Skeletal muscle satellite cell (primary cell): ENCODE measurements around the gene CHRM1.

Source experiments
- H3K27me3 ChIP-seq: 2 replicates; pipeline ENCODE4 v1.7.0; 2013; ENCODE audit warnings: low read length; ENCODE audit not compliant: control insufficient read depth, insufficient read depth
- H3K36me3 ChIP-seq: 2 replicates; pipeline ENCODE4 v1.7.0; 2013; ENCODE audit warnings: mild to moderate bottlenecking, control low read depth, low read length; ENCODE audit not compliant: insufficient read depth
- H3K4me1 ChIP-seq: 2 replicates; pipeline ENCODE4 v1.7.0; 2013; ENCODE audit warnings: low read length; ENCODE audit not compliant: control insufficient read depth, insufficient read depth
- H3K4me2 ChIP-seq: 2 replicates; pipeline ENCODE4 v1.7.0; 2013; ENCODE audit warnings: mild to moderate bottlenecking, low read length
- H3K4me3 ChIP-seq: 2 replicates; pipeline ENCODE4 v1.7.0; 2013; ENCODE audit warnings: low read length
- H3K9ac ChIP-seq: 2 replicates; pipeline ENCODE4 v1.7.0; 2013; ENCODE audit warnings: mild to moderate bottlenecking, low read depth, low read length, moderate library complexity
- H3K9me3 ChIP-seq: replicated peaks from 2 replicates; pipeline ENCODE4 v1.7.0; 2013; ENCODE audit warnings: mild to moderate bottlenecking, control low read depth, low read length

CHRM1 gene

DNA sequence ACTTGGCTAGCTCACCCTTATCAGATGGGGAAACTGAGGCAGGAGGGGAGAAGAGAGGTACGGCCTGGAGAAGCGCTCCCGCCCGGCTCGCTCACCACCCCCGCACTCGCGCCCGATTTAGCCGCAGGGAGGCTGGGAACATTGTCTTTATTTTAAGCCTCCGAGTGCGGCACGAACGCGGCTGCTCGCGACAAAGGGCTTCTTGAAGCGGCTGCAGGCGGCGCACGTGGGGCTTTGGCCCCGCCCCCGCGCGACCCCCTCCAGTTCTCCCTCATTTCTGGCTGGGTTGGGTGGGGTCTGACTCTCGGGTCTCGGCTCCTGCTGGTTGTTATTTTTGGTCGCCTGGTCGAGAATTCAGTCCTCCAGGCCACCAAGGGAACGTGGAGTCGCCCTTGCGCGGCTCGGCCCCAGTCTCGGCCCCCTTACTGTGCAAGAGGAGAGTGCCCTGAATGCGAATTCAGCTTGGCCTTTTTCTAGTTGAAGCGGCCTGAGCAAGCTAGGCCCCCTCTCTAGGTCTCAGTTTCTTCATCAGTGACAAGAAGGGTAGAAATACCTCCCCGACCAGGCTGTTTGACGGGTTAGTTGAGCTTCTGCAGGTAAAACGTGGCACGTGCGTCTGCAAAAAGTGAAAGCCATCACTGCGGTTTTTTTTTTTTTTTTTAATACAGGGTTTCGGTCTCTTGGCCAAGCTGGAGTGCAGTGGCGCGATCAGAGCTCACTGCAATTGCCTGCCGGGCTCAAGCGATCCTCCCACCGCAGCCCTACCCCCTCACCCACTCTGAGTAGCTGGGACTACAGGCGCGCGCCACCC is 2.6 kb upstream of the CHRM1 start:
- peaks cover 22% of the 10 kb centered on the region for H3K4me1 ChIP-seq
- H3K9ac ChIP-seq: no peak overlapping the region
- H3K4me3 ChIP-seq: peak overlapping the region; percentile 30
- H3K4me2 ChIP-seq: peak overlapping the region; percentile 73
- H3K36me3 ChIP-seq: no peaks in the 10 kb centered on the region
- H3K27me3 ChIP-seq: peaks cover 86% of the 10 kb centered on the region
- no peaks in the 10 kb centered on the region for H3K9me3 ChIP-seq

- Histone ChIP-seq H3K4me1 (peaks cover 22% of the 10 kb centered on the region), H3K9me3 (no peaks in the 10 kb centered on the region), H3K9ac (no peak overlapping the region), H3K27me3 (peaks cover 87% of the 10 kb centered on the region), H3K4me3 (no peak overlapping the region), H3K4me2 (peak overlapping the region; percentile 73), H3K36me3 (no peaks in the 10 kb centered on the region)
Measured at GRCh38 chr11:62922653-62923431, 1.7 kb upstream of the CHRM1 start.

GRCh38 chr11:62922189-62922589 is 1.0 kb upstream of the CHRM1 start:
- Histone ChIP-seq H3K27me3 (peaks cover 85% of the 10 kb centered on the region), H3K9me3 (no peaks in the 10 kb centered on the region), H3K4me1 (peaks cover 22% of the 10 kb centered on the region), H3K9ac (no peak overlapping the region), H3K4me3 (no peak overlapping the region), H3K4me2 (peak overlapping the region; percentile 63), H3K36me3 (no peaks in the 10 kb centered on the region)

DNA sequence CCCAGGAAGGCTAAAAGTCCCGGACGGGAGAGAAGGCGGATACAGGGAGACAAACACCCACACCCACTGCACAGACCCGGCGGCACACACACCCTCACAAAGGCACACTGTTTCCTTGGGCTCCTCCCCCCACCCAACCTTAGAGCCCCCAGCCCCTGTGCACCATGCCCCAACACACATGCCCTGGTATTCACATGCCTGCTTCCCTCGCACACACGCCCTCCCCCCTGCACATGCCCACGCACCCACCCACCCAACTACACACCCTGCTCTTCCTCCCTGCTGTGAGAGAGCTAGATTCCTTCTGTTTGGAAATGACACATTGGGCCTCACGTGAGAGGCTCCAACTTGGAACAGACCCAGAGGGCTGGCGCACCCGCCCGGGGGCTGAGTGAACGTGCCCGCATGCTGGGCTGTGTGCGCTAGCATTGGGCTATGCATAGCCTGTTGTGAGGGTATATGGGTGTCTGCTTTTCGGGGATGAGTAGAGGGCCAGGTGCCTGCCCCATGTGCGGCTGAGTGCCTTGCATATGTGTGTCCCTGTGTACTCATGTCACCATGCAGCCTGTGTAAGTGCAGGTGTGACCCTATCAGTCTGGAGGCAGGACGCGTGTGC is 518 bp upstream of the CHRM1 start:
- Histone ChIP-seq H3K27me3 (peaks cover 86% of the 10 kb centered on the region), H3K9me3 (no peaks in the 10 kb centered on the region), H3K9ac (no peak overlapping the region), H3K4me2 (peak overlapping the region; percentile 63), H3K36me3 (no peaks in the 10 kb centered on the region), H3K4me3 (peak overlapping the region; percentile 51), H3K4me1 (peaks cover 22% of the 10 kb centered on the region)

DNA sequence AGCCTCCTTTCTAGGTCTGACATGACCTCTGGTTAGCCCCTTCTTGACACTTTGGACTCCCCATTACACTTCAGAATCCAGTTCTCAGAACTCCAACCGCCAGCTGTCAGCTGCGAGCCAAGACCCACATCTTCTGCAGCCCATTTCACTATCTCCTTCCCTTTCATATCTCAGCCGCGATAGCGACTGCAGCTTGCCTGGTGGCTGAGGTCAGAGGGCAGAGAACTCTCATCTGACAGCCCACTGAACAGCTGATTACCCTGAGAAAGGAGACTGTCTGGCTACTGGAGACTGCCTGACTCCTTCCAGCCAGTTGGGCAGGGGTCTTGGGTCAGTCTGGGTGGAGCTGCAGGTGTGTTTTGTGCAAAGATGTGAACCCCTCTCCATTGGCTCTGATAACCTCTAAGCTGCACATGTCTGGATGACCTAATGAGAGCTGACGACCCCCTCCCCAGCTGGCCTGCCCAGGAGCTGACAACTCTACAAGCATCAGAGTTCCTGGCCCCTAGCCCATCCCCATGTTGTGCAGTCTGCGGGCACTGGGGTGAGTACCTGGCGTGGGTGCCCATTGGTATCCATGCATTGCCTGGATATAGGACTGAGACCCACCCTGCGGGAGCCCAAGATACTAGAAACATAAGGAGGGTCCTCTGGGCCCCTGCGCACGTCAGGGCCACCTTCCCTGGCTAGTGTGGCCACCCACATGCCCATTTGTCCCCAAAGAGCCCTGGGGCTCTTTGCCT is 1.1 kb downstream of the CHRM1 start:
- peaks cover 71% of the 10 kb centered on the region for H3K27me3 ChIP-seq

DNA sequence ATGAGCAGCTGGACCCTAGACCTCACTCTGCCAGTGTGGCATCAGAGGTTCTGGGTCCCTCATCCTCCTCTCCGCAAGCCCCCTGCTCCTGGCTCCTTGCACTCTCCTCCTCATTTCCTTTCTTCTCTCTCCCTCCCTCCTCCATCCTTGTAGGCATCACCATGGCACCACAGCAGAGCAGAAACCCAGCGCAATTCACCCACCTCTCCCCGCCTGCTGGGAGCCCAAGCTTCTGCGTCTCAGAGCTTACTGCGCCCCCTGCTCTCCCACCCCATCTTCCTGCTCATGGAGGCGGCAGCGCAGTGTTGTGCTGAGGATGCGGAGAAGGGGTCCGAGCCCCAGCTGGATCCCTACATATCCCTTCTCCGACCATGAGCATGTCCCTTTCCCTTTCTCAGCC is 1.7 kb downstream of the CHRM1 start:
- Histone ChIP-seq H3K4me3 (no peak overlapping the region), H3K9ac (no peak overlapping the region), H3K4me2 (no peak overlapping the region), H3K36me3 (no peaks in the 10 kb centered on the region), H3K9me3 (no peaks in the 10 kb centered on the region), H3K27me3 (peaks cover 69% of the 10 kb centered on the region), H3K4me1 (peaks cover 14% of the 10 kb centered on the region)

More for the DNA sequence above, 1.1 kb downstream of the CHRM1 start:
- H3K4me2 ChIP-seq: no peak overlapping the region
- no peaks in the 10 kb centered on the region for H3K9me3 ChIP-seq
- H3K4me3 ChIP-seq: no peak overlapping the region
- peaks cover 14% of the 10 kb centered on the region for H3K4me1 ChIP-seq
- H3K36me3 ChIP-seq: no peaks in the 10 kb centered on the region
- H3K9ac ChIP-seq: no peak overlapping the region

DNA sequence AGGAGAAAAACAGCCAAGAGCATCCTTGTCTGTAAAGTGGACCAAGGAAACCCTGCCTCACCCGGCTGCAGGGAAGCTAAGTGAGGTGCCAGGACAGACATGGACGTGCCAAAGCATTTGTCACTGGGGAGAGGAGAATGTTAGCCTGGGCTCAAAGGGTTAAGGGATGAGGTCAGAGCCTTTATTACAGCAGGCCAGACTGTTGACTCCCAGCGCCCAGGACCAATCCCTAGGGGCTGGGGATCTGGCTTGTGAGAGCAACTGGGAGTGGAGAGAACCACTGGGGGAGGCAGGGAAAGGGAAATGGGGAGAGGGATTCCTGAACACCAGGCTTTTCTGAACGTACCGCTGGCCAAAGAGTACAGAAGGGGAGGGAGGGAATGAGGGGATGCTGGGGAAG is 2.6 kb downstream of the CHRM1 start:
- Histone ChIP-seq H3K4me1 (peaks cover 10% of the 10 kb centered on the region), H3K9ac (no peak overlapping the region), H3K27me3 (peaks cover 66% of the 10 kb centered on the region), H3K9me3 (no peaks in the 10 kb centered on the region), H3K36me3 (no peaks in the 10 kb centered on the region), H3K4me3 (no peak overlapping the region), H3K4me2 (no peak overlapping the region)

- H3K36me3 ChIP-seq: no peaks in the 10 kb centered on the region
- H3K9ac ChIP-seq: no peak overlapping the region
- no peak overlapping the region for H3K4me2 ChIP-seq
- H3K4me1 ChIP-seq: peaks cover 8% of the 10 kb centered on the region
- peaks cover 62% of the 10 kb centered on the region for H3K27me3 ChIP-seq
- no peaks in the 10 kb centered on the region for H3K9me3 ChIP-seq
- no peak overlapping the region for H3K4me3 ChIP-seq
Measured at GRCh38 chr11:62917906-62918502, 3.2 kb downstream of the CHRM1 start.

GRCh38 chr11:62914416-62914815 is 6.7 kb downstream of the CHRM1 start:
- no peak overlapping the region for H3K4me2 ChIP-seq
- peaks cover 34% of the 10 kb centered on the region for H3K27me3 ChIP-seq
- H3K9ac ChIP-seq: no peak overlapping the region
- no peak overlapping the region for H3K4me3 ChIP-seq
- H3K4me1 ChIP-seq: no peaks in the 10 kb centered on the region
- H3K36me3 ChIP-seq: no peaks in the 10 kb centered on the region
- no peaks in the 10 kb centered on the region for H3K9me3 ChIP-seq

- Histone ChIP-seq H3K4me3 (no peak overlapping the region), H3K4me2 (no peak overlapping the region), H3K9ac (no peak overlapping the region), H3K9me3 (no peaks in the 10 kb centered on the region), H3K36me3 (no peaks in the 10 kb centered on the region), H3K27me3 (peaks cover 23% of the 10 kb centered on the region), H3K4me1 (no peaks in the 10 kb centered on the region)
Measured at GRCh38 chr11:62912268-62912667, 8.9 kb downstream of the CHRM1 start.
